ENCODE data around the gene DIPK1A. TPM values are rescaled to one million over a fixed set of nuclear protein-coding genes. Genes with fewer than 3 reads are reported as not detected.
A peak's percentile ranks its signal among the peaks of the same experiment; 100 is the strongest.
"Not testable (repeated sequence)": the region's sequence is repeated elsewhere in the genome, so short reads cannot be mapped to it uniquely, and the experiment has no call there.

DIPK1A gene
- total RNA-seq, 1 donor from 2014 or later = 3.6 TPM

DNA sequence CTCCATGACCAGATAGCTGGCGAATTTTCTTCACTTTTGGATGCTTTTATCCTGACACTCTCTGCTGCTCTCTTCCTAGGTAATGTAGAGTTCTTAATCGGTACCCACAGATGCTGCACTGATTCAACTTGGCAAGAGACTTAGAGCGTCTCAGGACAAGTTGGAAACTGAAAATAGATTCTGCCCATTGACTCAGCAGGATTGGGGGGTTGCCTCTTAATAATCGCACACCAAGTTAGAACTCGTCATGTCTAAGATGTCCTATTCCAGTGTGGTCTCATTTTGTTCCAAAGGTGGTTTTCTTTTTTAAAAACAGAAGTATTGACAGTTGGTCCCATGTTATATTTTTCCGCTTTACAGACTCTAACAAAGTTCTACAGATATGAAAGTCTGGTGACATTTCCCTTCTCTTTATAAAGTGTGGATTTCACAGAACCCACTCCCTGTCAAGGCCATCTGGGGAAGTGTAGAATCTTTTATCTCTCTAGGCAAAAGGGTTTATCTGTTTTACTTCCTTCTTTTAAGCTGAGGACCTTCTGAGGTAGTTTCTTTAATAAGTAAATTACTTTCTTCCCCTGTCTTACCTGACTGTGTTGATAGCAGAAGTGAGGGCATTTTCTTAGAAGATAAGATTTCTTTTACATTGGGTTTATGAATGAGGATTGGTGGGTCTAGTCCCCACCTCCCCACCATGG, 12.1 kb upstream of the DIPK1A start:
- Mint-ChIP-seq H3K9me3 (no peaks in the 10 kb centered on the region), H3K36me3 (no peaks in the 10 kb centered on the region), H3K4me1 (no peaks in the 10 kb centered on the region), H3K27me3 (ENCODE audit: insufficient read depth, low read depth) (peaks cover 3% of the 10 kb centered on the region), H3K27ac (no peak overlapping the region), H3K4me3 (no peak overlapping the region)
- DNase-seq (ENCODE audit: low spot score) = no peak
- no peaks in the 10 kb centered on the region for H3F3A ChIP-seq (ENCODE audit: low read depth)
- H3K27me3 ChIP-seq = peaks cover 7% of the 10 kb centered on the region
- no peak overlapping the region for H3K4me3 ChIP-seq
- H3K9me3 ChIP-seq (ENCODE audit: low read depth) = no peaks in the 10 kb centered on the region
- H4K20me1 ChIP-seq (ENCODE audit: low read depth) = no peaks in the 10 kb centered on the region
- no peaks in the 10 kb centered on the region for H3K79me2 ChIP-seq (ENCODE audit: low read depth)
- H3K9ac ChIP-seq = no peak overlapping the region
- peak overlapping the region; percentile 29 for H2AFZ ChIP-seq (replicated peaks)
- no peak overlapping the region for H3K4me2 ChIP-seq
- H3K4me1 ChIP-seq = no peaks in the 10 kb centered on the region
- TF ChIP-seq, protein P1, sequence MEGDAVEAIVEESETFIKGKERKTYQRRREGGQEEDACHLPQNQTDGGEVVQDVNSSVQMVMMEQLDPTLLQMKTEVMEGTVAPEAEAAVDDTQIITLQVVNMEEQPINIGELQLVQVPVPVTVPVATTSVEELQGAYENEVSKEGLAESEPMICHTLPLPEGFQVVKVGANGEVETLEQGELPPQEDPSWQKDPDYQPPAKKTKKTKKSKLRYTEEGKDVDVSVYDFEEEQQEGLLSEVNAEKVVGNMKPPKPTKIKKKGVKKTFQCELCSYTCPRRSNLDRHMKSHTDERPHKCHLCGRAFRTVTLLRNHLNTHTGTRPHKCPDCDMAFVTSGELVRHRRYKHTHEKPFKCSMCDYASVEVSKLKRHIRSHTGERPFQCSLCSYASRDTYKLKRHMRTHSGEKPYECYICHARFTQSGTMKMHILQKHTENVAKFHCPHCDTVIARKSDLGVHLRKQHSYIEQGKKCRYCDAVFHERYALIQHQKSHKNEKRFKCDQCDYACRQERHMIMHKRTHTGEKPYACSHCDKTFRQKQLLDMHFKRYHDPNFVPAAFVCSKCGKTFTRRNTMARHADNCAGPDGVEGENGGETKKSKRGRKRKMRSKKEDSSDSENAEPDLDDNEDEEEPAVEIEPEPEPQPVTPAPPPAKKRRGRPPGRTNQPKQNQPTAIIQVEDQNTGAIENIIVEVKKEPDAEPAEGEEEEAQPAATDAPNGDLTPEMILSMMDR (IDR thresholded peaks at IDR 0.05) = no peak
- TF ChIP-seq EZH2 (IDR thresholded peaks at IDR 0.05) (no peak), EZH2phosphoT487 (IDR thresholded peaks at IDR 0.05) (no peak)
- H3K27ac ChIP-seq = no peak overlapping the region
- no peaks in the 10 kb centered on the region for H3K36me3 ChIP-seq

- Histone ChIP-seq H3K36me3 (no peaks in the 10 kb centered on the region), H3K4me2 (no peak overlapping the region), H3K27ac (no peak overlapping the region), H3K4me1 (no peaks in the 10 kb centered on the region), H3K9me3 (ENCODE audit: low read depth) (no peaks in the 10 kb centered on the region), H2AFZ (replicated peaks) (peak overlapping the region; percentile 29), H3K4me3 (no peak overlapping the region), H3K79me2 (ENCODE audit: low read depth) (no peaks in the 10 kb centered on the region), H3F3A (ENCODE audit: low read depth) (peaks cover 4% of the 10 kb centered on the region), H3K9ac (no peak overlapping the region), H4K20me1 (ENCODE audit: low read depth) (no peaks in the 10 kb centered on the region), H3K27me3 (peaks cover 7% of the 10 kb centered on the region)
- DNase-seq (ENCODE audit: low spot score) = no peak
- Mint-ChIP-seq H3K4me1 (no peaks in the 10 kb centered on the region), H3K27ac (no peak overlapping the region), H3K4me3 (no peak overlapping the region), H3K36me3 (no peaks in the 10 kb centered on the region), H3K27me3 (ENCODE audit: insufficient read depth, low read depth) (peaks cover 3% of the 10 kb centered on the region), H3K9me3 (no peaks in the 10 kb centered on the region)
- TF ChIP-seq EZH2 (IDR thresholded peaks at IDR 0.05) = no peak
- no peak for TF ChIP-seq EZH2phosphoT487 (IDR thresholded peaks at IDR 0.05)
- TF ChIP-seq, protein P1 (IDR thresholded peaks at IDR 0.05) = no peak
Observed at GRCh38 chr1:92972409-92973129, 11.3 kb upstream of the DIPK1A start.

- not testable (repeated sequence) for H3K9me3 Mint-ChIP-seq; H3K4me2 ChIP-seq; H3K27me3 Mint-ChIP-seq (ENCODE audit: insufficient read depth, low read depth); H3K4me1 ChIP-seq; DNase-seq (ENCODE audit: low spot score); H3K36me3 Mint-ChIP-seq; H3K27ac Mint-ChIP-seq; H3K4me3 ChIP-seq; H4K20me1 ChIP-seq (ENCODE audit: low read depth); H3F3A ChIP-seq (ENCODE audit: low read depth); H3K36me3 ChIP-seq; H3K27ac ChIP-seq; H3K4me1 Mint-ChIP-seq; H3K79me2 ChIP-seq (ENCODE audit: low read depth); H3K27me3 ChIP-seq; H3K9me3 ChIP-seq (ENCODE audit: low read depth); H3K9ac ChIP-seq; H2AFZ ChIP-seq (replicated peaks); H3K4me3 Mint-ChIP-seq
Observed at GRCh38 chr1:92971932-92972331, 10.7 kb upstream of the DIPK1A start.

Data from neural progenitor cell (in vitro differentiated cells).